GM12878 (cell line): ENCODE measurements around the gene A1BG. TPM values are rescaled to one million over a fixed set of nuclear protein-coding genes. Genes with fewer than 3 reads are reported as not detected.

Experiments
- CBX5 ChIP-seq: sonication (generic); IDR thresholded peaks from 2 replicates; pipeline ENCODE4 v1.6.1; 2016; ENCODE audit warnings: low read depth, moderate library complexity, mild to moderate bottlenecking, inconsistent platforms
- CREB1 ChIP-seq: IDR thresholded peaks from 2 replicates; pipeline ENCODE4 v1.6.1; 2012; ENCODE audit warnings: low read depth, mild to moderate bottlenecking, inconsistent platforms
- CREM ChIP-seq: IDR thresholded peaks from 2 replicates; pipeline ENCODE4 v1.6.1; 2014; ENCODE audit warnings: antibody characterized with exemption, low read depth
- DPF2 ChIP-seq: fragments of 450-650 bp; IDR thresholded peaks from 2 replicates; pipeline ENCODE4 v1.6.1; 2017; ENCODE audit warnings: mild to moderate bottlenecking
- ELK1 ChIP-seq: IDR thresholded peaks from 2 replicates; pipeline ENCODE4 v1.6.1; 2012; ENCODE audit warnings: low read depth, low read length, improper control_type of control experiment
- FOXM1 ChIP-seq: IDR thresholded peaks from 2 replicates; pipeline ENCODE4 v1.6.1; 2012; ENCODE audit warnings: low read depth, mild to moderate bottlenecking, inconsistent platforms, low read length, moderate library complexity
- GATAD2B ChIP-seq: fragments of 450-650 bp; conservative IDR thresholded peaks from 2 replicates; pipeline ENCODE4 v1.6.1; 2017; ENCODE audit warnings: low read depth, mild to moderate bottlenecking, moderate library complexity
- MYC ChIP-seq: IDR thresholded peaks from 2 replicates; pipeline ENCODE4 v1.6.1; 2011; ENCODE audit warnings: mild to moderate bottlenecking, low read length, moderate library complexity, inconsistent platforms; ENCODE audit not compliant: insufficient read depth, insufficient replicate concordance, insufficient read length, severe bottlenecking
- NRF1 ChIP-seq: conservative IDR thresholded peaks from 2 replicates; pipeline ENCODE4 v1.6.1; 2011; ENCODE audit warnings: mild to moderate bottlenecking, low read depth, low read length, improper control_type of control experiment
- POLR2AphosphoS5 ChIP-seq: IDR thresholded peaks from 2 replicates; pipeline ENCODE4 v1.6.1; 2011; ENCODE audit warnings: mild to moderate bottlenecking, low read length, inconsistent platforms
- POU2F2 ChIP-seq: IDR thresholded peaks from 3 replicates; pipeline ENCODE4 v1.6.1; 2011; ENCODE audit warnings: low read depth, mild to moderate bottlenecking, low read length, borderline replicate concordance
- SIN3A ChIP-seq: IDR thresholded peaks from 2 replicates; pipeline ENCODE4 v1.6.1; 2012; ENCODE audit warnings: low read depth, low read length, improper control_type of control experiment
- SP1 ChIP-seq: IDR thresholded peaks from one replicate; pipeline ENCODE4 v1.6.1; 2011; ENCODE audit warnings: low read depth, low read length
- SUZ12 ChIP-seq: fragments of 200-600 bp; sonication (generic); IDR thresholded peaks from one replicate; pipeline ENCODE4 v1.6.1; 2018; ENCODE audit warnings: antibody characterized with exemption, mild to moderate bottlenecking; ENCODE audit not compliant: unreplicated experiment
- TBL1XR1 ChIP-seq: IDR thresholded peaks from 2 replicates; pipeline ENCODE4 v1.6.1; 2012; ENCODE audit warnings: low read depth, low read length, improper control_type of control experiment
- WRNIP1 ChIP-seq: IDR thresholded peaks from 2 replicates; pipeline ENCODE4 v1.6.1; 2011; ENCODE audit warnings: low read depth, low read length, improper control_type of control experiment, borderline replicate concordance
- YBX1 ChIP-seq: fragments of 450-650 bp; IDR thresholded peaks from 2 replicates; pipeline ENCODE4 v1.6.1; 2016; ENCODE audit warnings: antibody characterized with exemption
- YY1 ChIP-seq: IDR thresholded peaks from 2 replicates; pipeline ENCODE4 v1.6.1; 2011; ENCODE audit warnings: low read depth, mild to moderate bottlenecking, low read length
- ZBTB40 ChIP-seq: fragments of 450-650 bp; IDR thresholded peaks from 2 replicates; pipeline ENCODE4 v1.6.1; 2016; ENCODE audit warnings: mild to moderate bottlenecking, moderate library complexity, borderline replicate concordance
- ZNF207 ChIP-seq: fragments of 450-650 bp; IDR thresholded peaks from 2 replicates; pipeline ENCODE4 v1.6.1; 2014; ENCODE audit warnings: antibody characterized with exemption, mild to moderate bottlenecking, borderline replicate concordance
- polyA plus RNA-seq, 11 experiments: library from polyadenylated mRNA; depleted of rRNA in 4 of 11; unstranded in 6 of 11; stranded (reverse) in 5 of 11; fragments of >200 nt; fragmentation: Nextera tagmentation in 4 of 11; fragmentation: Illumina TruSeq in 1 of 11; extraction: Ambion mirVana in 4 of 11; extraction: Trizol in 1 of 11; gene quantifications; 1 replicate in 1 of 11; 2 replicates in 10 of 11; pipeline versions ENCODE4 v1.2.1 to v1.2.3, GENCODE V29; 2011 to 2016; ENCODE audit warnings: inconsistent platforms in 2 of 11, missing spikeins in 2 of 11, low read depth in 1 of 11
- total RNA-seq, 4 experiments: library from RNA; depleted of rRNA in 3 of 4; stranded (reverse); fragments of >200 nt in 3 of 4; fragmentation: Illumina TruSeq in 1 of 4; extraction: Trizol in 1 of 4; gene quantifications; 2 replicates each; pipeline versions ENCODE4 v1.2.1 to v1.2.3, GENCODE V29; 2013 to 2021
- TF ChIP-seq, protein P1 (sequence below): fragments of 450-650 bp; IDR thresholded peaks from 2 replicates; pipeline ENCODE4 v1.6.1; 2014; ENCODE audit warnings: mild to moderate bottlenecking
- TF ChIP-seq, protein P2 (sequence below): IDR thresholded peaks from 2 replicates; pipeline ENCODE4 v1.6.1; 2011; ENCODE audit warnings: mild to moderate bottlenecking, low read depth, low read length, moderate library complexity; ENCODE audit not compliant: insufficient replicate concordance
- TF ChIP-seq, protein P3 (sequence below): IDR thresholded peaks from 2 replicates; pipeline ENCODE4 v1.6.1; 2011; ENCODE audit warnings: low read depth, mild to moderate bottlenecking, low read length, moderate library complexity, borderline replicate concordance; ENCODE audit errors: extremely low read depth

The A1BG gene
- total and polyA plus RNA-seq, 10 of the 15 experiments (the other 5 are each of a cell fraction or from before 2014, with no cell fraction given): 0.34 to 29.6 (median 11.8) TPM

DNA sequence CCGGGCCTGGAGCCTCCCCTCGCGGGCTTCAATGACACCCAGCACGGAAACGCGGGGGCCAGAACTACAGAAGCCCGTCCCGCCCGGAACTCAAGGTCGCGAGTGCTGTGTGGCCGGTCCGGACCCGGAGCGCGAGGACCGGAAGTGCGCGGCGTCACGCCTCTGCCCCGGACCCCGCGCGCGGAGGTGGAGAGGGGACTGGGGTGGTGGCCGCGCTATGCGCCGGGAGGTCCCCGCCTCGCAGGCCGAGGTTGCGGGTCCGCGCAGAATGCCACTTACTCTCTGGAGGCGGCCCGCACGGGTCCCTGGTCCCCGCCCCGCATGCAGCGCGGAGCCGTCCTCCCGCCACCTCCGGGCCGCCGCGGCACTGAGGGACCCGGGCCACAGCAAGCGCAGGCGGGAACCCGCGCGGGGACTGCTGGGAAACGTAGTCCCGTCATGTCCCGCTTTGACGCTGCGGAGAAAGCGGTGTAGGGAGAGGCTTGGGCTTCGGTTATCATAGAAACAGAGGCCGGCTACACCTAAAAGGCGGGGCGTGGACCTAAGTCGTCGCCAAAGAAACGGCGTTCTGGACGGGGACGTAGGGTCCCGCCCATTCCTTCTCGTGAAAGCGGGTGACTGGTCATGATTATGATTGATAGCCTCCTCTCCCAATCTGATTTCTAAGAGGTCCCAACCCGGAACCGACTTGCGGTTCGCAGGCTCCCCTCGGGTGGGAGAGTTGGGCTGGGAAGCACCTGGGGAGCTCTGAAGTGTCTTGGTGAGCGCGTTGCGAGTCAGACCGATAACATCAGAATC, 27.6 kb upstream of the A1BG start, which contains the start of gene ZNF837 (continued):
- TF ChIP-seq ZBTB40 (peak; percentile 99), NRF1 (no peak), ZNF207 (peak; percentile 99), WRNIP1 (no peak), GATAD2B (peak; percentile 96), SIN3A (peak; percentile 58; the same call in 1 of the 2 replicates), YBX1 (no peak), POU2F2 (peak; percentile 81), CREM (peak; percentile 92), YY1 (peak; percentile 90), TBL1XR1 (peak; percentile 70; the same call in 1 of the 2 replicates), SP1 (peak; percentile 96), CBX5 (peak; percentile 91; the same call in 1 of the 2 replicates), ELK1 (peak; percentile 91), SUZ12 (no peak), MYC (peak; percentile 70), FOXM1 (no peak; the same call in 1 of the 2 replicates), DPF2 (peak; percentile 96), POLR2AphosphoS5 (peak; percentile 90), CREB1 (peak; percentile 90)
- TF ChIP-seq, protein P1, sequence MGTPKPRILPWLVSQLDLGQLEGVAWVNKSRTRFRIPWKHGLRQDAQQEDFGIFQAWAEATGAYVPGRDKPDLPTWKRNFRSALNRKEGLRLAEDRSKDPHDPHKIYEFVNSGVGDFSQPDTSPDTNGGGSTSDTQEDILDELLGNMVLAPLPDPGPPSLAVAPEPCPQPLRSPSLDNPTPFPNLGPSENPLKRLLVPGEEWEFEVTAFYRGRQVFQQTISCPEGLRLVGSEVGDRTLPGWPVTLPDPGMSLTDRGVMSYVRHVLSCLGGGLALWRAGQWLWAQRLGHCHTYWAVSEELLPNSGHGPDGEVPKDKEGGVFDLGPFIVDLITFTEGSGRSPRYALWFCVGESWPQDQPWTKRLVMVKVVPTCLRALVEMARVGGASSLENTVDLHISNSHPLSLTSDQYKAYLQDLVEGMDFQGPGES: peak; percentile 83
- TF ChIP-seq, protein P2, sequence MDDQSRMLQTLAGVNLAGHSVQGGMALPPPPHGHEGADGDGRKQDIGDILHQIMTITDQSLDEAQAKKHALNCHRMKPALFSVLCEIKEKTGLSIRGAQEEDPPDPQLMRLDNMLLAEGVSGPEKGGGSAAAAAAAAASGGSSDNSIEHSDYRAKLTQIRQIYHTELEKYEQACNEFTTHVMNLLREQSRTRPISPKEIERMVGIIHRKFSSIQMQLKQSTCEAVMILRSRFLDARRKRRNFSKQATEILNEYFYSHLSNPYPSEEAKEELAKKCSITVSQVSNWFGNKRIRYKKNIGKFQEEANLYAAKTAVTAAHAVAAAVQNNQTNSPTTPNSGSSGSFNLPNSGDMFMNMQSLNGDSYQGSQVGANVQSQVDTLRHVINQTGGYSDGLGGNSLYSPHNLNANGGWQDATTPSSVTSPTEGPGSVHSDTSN: peak; percentile 99
- TF ChIP-seq, protein P3, sequence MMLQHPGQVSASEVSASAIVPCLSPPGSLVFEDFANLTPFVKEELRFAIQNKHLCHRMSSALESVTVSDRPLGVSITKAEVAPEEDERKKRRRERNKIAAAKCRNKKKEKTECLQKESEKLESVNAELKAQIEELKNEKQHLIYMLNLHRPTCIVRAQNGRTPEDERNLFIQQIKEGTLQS: no peak
